Renal cortical epithelial cell (primary cell): ENCODE measurements around the gene NOLC1. TPM values are rescaled to one million over a fixed set of nuclear protein-coding genes. Genes with fewer than 3 reads are reported as not detected.

Experiments
- DNase-seq: peaks from one replicate; pipeline ENCODE4 v3.0.0-alpha.2; 2011; ENCODE audit warnings: low read depth
- total RNA-seq: library from RNA; depleted of rRNA; stranded (reverse); fragments of >200 nt; gene quantifications from 2 replicates; pipeline ENCODE4 v1.2.3, GENCODE V29; 2014

Gene NOLC1
- total RNA-seq: 36.5 and 57.6 TPM in 2 replicates

DNA sequence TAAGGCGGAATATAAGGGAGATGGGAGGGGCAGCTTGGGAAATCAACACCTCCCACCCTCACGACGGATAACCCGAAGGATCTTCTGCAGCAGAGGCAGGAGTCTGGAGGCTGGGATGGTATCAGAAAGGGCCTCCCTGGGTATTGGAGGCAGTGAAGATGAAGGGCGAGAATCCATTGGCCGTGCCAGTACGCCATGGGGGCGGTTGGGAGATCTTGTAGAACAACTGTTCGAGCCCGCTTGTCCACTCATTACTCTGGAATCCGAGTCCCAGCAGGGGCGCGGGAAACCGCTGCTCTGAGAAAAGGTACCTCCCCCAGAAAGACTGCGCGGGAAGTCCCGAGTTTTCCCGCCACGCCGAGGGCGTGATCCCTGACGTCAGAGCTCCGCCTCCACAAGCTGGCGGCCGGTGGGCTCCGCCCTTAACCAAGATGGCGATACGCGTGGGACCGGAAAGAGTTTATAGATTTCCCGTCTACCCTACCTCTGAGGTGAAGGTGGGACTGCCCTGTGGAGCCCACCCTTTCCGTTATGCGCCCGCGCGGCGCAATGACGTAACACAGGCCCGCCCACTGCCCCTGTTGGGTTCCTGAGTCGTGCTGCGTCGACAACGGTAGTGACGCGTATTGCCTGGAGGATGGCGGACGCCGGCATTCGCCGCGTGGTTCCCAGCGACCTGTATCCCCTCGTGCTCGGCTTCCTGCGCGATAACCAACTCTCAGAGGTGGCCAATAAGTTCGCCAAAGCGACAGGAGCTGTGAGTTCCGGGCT, at the start of gene NOLC1:
Gene NOLC1, plus strand, starts transcription at position 616 of the 771 bp plus-strand sequence. Its CDS starts 22 bp downstream, at position 638.
- DNase-seq: peak; percentile 97

DNA sequence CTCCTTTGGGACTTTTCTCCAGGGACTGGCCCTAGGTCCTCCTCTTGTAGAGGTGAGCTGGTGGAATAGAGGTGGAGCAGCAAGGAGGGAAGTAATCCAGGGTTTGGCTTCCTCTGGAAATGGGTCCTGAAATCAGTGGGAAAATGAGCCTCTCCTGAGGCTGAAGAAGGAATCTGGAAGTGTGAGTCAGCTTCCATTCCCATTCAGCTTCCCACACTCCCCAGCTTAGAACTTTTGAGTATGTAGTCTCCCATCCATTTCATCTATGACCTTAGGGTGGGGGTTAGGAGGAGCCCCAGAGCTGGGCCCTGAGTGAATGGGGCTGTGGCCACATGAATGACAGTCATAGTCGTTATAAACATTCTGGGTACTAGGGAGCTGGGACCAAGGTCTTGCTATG, 49.8 kb upstream of the NOLC1 start:
- no peak for DNase-seq

GRCh38 chr10:102106998-102107397, 45.2 kb upstream of the NOLC1 start:
- DNase-seq: no peak

DNA sequence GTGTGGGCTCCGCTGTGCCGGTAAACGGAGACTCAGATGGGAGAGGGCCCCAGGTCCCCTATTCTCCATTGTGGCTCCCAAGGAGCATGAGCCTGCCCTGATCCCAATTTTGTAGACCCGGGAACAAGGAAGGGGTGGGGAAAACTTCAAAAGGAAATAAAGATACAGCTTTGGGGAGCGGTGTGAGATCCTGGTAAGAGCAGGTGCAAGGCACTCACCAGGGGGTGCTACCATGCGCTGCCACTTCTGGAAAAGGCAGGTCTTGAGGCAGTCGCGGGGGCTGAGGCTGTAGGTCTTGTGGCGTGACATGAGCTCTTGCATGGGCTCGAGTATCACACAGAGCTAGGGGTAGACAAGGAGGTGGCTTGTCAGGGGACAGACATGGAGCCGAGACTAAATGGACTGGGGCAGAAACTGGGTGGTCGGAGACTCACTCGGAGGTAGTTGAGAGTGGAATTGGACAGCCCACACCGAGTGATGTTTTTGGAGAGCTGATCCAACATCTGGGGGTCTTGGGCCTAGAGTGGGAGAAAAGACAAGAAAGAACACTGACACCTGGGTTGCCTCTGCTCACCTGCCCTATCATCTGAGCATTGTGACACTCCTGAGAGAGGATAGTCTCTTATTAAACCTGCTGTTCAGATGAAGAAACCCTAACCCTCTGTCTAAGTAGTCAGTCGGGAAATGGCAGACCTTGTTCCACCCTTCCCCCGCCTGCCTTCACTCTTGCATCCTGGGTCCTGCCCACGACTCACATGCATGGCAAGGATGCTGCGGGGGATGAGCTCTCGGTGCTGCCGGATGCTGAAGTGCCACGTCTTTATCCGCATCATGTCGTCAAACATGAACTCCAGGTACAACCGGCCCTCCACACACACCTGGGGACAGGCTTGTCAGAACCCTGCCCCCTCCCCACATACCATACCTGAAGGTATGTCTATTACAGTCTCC, 42.7 kb upstream of the NOLC1 start:
- no peak for DNase-seq

DNA sequence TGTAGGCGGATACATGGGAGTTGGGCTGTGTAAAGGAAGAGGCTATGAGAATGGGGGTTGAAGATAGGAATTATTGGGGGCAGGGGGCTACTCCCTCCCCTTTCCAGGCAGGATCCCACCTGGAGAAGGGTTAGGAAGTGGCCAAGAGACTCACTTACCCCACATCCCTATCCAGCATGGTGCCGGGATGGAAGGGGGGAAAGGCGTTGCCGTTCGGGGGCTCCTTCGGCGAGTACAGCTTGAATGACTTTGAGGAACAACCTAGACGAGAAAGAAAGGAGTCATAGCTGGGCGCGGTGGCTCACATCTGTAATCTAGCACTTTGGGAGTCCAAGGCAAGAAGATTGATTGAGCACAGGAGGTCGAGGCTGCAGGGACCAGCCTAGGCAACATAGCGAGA, 40.9 kb upstream of the NOLC1 start:
- no peak for DNase-seq

DNA sequence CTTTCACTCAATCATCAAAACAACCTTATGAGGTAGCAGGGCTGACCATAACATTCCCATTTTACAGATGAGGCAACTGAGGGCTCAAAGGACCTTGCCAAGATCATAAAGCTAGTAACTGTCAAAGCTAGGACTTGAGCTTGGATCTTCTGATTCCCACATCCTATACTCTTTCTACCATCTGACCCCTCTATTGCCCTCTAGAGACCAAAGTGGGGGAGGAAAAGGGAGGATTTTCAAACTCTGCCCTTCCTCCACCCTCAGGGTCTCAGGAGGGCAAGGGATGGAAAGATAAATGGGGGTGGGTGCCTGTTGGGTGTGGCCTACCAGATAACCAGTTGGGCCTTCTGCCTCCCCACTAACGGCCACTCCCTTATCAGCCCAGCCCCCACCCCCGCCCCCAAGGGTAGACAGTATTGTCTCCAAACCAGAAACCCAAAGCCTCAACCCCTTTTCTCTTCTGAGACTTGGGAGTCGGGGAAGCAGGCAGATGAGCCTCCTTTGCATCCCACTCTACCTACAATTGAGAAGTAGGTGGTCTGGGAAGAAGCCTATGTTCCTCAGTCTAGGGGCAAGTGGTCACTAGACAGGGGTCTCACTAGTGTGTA, 39.9 kb upstream of the NOLC1 start:
- DNase-seq: no peak

- DNase-seq: no peak
Measured at GRCh38 chr10:102113261-102113955, 38.8 kb upstream of the NOLC1 start.

GRCh38 chr10:102113956-102114857, 38.0 kb upstream of the NOLC1 start:
- no peak for DNase-seq

- DNase-seq: no peak
Measured at GRCh38 chr10:102114861-102115618, 37.1 kb upstream of the NOLC1 start.

GRCh38 chr10:102115775-102116174, 36.4 kb upstream of the NOLC1 start:
- DNase-seq: no peak

- no peak for DNase-seq
Measured at GRCh38 chr10:102116656-102117055, 35.5 kb upstream of the NOLC1 start.

DNA sequence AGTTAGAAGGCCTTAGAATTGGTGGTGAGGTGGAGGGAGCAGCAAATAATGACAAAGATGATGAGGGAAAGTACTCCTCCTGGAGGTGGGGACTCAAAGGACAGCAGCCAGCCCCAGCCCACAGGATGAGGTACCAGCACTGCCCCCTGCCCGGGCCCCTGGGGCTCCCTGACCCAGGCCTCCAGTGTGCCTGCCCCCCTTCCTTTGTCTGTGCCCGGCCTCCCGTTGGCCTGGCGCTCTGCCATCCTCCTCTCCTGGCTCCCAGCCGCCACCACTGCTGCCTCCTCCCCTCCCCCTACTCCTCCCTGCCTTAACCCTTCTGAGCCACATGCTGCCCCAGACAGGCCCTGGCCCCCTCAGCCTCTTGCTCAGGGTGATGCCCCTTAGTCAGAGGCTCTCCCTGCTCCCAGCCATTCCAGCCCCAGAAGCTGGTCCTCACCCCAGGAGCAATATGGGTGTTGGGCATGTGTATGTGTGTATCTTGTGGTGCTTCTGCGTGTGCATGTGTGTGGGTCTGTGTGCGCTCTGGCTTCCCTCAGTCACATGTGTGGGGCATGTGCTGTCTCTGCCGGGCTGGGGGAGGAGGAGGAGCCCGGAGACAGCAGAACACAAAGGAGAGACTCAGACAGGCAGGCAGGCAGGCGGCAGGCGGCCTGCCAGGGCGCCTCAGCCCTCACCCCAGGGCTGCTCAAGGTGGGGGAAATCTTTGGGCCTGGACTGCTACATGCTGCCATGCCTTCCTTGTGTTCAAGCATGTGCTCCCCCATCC, 34.6 kb upstream of the NOLC1 start:
- DNase-seq: peak; percentile 67

DNA sequence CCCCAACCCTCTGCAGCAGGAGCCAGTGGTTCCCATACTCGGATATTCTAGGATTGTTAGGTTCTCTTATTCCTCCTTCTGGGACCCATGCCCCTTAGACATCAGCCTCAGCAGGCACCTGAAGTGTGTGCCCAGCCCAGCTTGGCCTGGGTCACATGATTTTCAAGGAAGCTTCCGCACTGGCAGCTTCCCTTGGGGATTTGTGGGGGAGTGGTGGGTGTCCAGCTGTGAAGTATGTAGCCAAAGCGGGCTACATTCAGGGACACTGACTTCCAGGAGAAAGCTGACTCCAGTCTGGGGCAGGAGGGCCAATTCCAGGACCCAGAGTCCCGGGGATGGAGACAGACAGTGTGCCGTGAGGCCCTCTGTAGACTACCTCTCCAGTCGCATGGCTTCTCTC, 33.3 kb upstream of the NOLC1 start:
- DNase-seq: no peak

- DNase-seq: peak; percentile 68
Measured at GRCh38 chr10:102119417-102120141, 32.6 kb upstream of the NOLC1 start.

GRCh38 chr10:102120142-102120990, 31.8 kb upstream of the NOLC1 start, which contains the start of gene LDB1:
Gene LDB1, minus strand, starts transcription at chr10:102120368. Its CDS starts 258 bp downstream, at chr10:102120110.
- no peak for DNase-seq

DNA sequence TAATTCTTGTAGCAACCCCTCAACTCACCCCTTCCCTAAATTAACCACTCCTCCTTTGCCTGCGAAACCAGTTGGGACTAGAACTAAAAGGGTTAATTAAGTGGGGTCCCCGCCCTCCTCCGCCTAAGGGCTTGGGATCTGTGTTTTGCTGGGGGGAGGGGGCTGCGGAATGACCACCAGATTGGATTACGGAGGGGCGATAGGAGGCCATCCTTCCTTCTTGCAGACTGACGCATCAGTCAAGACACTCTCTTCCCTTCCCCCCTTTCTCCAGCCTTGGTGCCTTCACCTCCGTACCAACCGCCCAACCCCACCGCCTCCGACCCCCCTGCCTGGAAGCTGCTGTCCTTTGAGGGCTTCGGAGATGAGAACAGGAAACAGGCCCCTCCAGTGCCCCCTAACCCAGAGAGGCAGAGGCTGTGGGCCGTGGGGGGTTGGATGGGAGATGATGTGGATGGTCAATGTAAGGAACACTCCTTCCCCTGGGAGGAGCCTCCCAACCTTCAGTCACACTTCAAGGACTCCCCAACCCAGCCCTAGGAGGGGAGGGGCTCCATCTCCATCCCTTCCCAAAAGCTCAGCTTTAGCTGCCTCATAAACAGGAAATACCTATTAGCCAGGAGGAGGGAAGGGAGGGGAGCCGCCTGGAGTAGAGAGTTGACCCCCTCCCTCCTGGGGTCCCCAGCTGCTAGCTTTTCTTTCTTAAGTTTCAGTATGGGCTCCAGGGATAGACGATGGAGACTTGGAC, 31.0 kb upstream of the NOLC1 start:
- DNase-seq: no peak
